A673 (cell line): ENCODE data around the gene CUBN.

Experiments used
- EZH2 ChIP-seq: fragments of 200-600 bp; sonication (generic); IDR thresholded peaks from 2 replicates; pipeline ENCODE4 v1.6.1; 2017; ENCODE audit warnings: borderline replicate concordance, low read depth, mild to moderate bottlenecking, mixed read lengths, antibody characterized with exemption, low read length; ENCODE audit not compliant: poor library complexity, severe bottlenecking
- TF ChIP-seq, protein P1 (sequence below): fragments of 300-800, 200-600 bp; sonication (generic); conservative IDR thresholded peaks from 2 replicates; pipeline ENCODE4 v1.5.1; 2017; ENCODE audit warnings: low read depth, mild to moderate bottlenecking, antibody characterized with exemption, low read length, moderate library complexity, mixed read lengths

- TF ChIP-seq, protein P1, sequence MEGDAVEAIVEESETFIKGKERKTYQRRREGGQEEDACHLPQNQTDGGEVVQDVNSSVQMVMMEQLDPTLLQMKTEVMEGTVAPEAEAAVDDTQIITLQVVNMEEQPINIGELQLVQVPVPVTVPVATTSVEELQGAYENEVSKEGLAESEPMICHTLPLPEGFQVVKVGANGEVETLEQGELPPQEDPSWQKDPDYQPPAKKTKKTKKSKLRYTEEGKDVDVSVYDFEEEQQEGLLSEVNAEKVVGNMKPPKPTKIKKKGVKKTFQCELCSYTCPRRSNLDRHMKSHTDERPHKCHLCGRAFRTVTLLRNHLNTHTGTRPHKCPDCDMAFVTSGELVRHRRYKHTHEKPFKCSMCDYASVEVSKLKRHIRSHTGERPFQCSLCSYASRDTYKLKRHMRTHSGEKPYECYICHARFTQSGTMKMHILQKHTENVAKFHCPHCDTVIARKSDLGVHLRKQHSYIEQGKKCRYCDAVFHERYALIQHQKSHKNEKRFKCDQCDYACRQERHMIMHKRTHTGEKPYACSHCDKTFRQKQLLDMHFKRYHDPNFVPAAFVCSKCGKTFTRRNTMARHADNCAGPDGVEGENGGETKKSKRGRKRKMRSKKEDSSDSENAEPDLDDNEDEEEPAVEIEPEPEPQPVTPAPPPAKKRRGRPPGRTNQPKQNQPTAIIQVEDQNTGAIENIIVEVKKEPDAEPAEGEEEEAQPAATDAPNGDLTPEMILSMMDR: no peak
- TF ChIP-seq EZH2: no peak
Measured at GRCh38 chr10:16867990-16868389, 261.6 kb downstream of the CUBN start.
